ENCODE data around the gene TMEM53. TPM values are rescaled to one million over a fixed set of nuclear protein-coding genes. Genes with fewer than 3 reads are reported as not detected.

Gene TMEM53
- total and polyA plus RNA-seq, 8 donors = 8.5 to 18.8 (median 9.7) TPM

GRCh38 chr1:44693900-44694299, 19.6 kb upstream of the TMEM53 start:
- Histone ChIP-seq H3K4me3 (no peak overlapping the region), H3K27me3 (no peaks in the 10 kb centered on the region), H3K4me1 (peaks cover 0 to 7% of the 10 kb centered on the region in 2 donors), H3K27ac (no peak overlapping the region), H3K36me3 (no peaks in the 10 kb centered on the region), H3K9me3 (no peaks in the 10 kb centered on the region)
- no peak for ATAC-seq
- no peak for DNase-seq
- TF ChIP-seq CTCF (IDR thresholded peaks at IDR 0.05) = no peak
- intact Hi-C loops (cut with DNase I) = no loop called here

- Histone ChIP-seq H3K4me1 (peaks cover 0 to 7% of the 10 kb centered on the region in 2 donors), H3K27me3 (no peaks in the 10 kb centered on the region), H3K36me3 (no peaks in the 10 kb centered on the region), H3K9me3 (no peaks in the 10 kb centered on the region), H3K4me3 (no peak overlapping the region), H3K27ac (no peak overlapping the region)
- DNase-seq = peak in 1 of 4 donors; percentile 17
- no peak for ATAC-seq
- intact Hi-C loops (cut with DNase I) = no loop called here
- no peak for TF ChIP-seq CTCF (IDR thresholded peaks at IDR 0.05)
These were observed 18.9 kb upstream of the TMEM53 start for GRCh38 chr1:44693159-44693558.

GRCh38 chr1:44689447-44689765, 15.1 kb upstream of the TMEM53 start:
- Histone ChIP-seq H3K36me3 (no peaks in the 10 kb centered on the region), H3K9me3 (no peaks in the 10 kb centered on the region), H3K27ac (peak overlapping the region in 1 of 2 donors; percentile 30), H3K27me3 (no peaks in the 10 kb centered on the region), H3K4me1 (peaks cover 0 to 14% of the 10 kb centered on the region in 2 donors), H3K4me3 (no peak overlapping the region)
- ATAC-seq (no peak), DNase-seq (no peak)
- no peak for TF ChIP-seq CTCF (IDR thresholded peaks at IDR 0.05)
- intact Hi-C loops (cut with DNase I) = no loop called here

- intact Hi-C loops (cut with DNase I) = no loop called here
- Histone ChIP-seq H3K9me3 (no peaks in the 10 kb centered on the region), H3K4me1 (peaks cover 0 to 17% of the 10 kb centered on the region in 2 donors), H3K27ac (peak overlapping the region in 1 of 2 donors; percentile 30), H3K27me3 (no peaks in the 10 kb centered on the region), H3K4me3 (no peak overlapping the region), H3K36me3 (no peaks in the 10 kb centered on the region)
- DNase-seq (peak in 1 of 4 donors; percentile 40), ATAC-seq (peak; percentile 82)
- no peak for TF ChIP-seq CTCF (IDR thresholded peaks at IDR 0.05)
These were observed 14.6 kb upstream of the TMEM53 start for GRCh38 chr1:44688760-44689446.

- no peak for ATAC-seq
- no peaks in the 10 kb centered on the region for H3K9me3 ChIP-seq
- no peaks in the 10 kb centered on the region for H3K27me3 ChIP-seq
- no peak overlapping the region for H3K4me3 ChIP-seq
- no peaks in the 10 kb centered on the region for H3K36me3 ChIP-seq
- H3K4me1 ChIP-seq = peaks cover 0 to 26% of the 10 kb centered on the region in 2 donors
- no peak for TF ChIP-seq CTCF (IDR thresholded peaks at IDR 0.05)
- no peak overlapping the region for H3K27ac ChIP-seq
- DNase-seq = peak in 1 of 4 donors; percentile 4
- intact Hi-C loops (cut with DNase I) = no loop called here
These were observed 11.6 kb upstream of the TMEM53 start for GRCh38 chr1:44685881-44686280.
